HEK293 (cell line): ENCODE results near the gene NPHP1.

Experiments
- CTCF ChIP-seq: fragments of 450-650 bp; formaldehyde crosslinking; IDR thresholded peaks from 2 replicates; pipeline ENCODE4 v1.5.1; 2016; ENCODE audit warnings: missing biosample characterization, missing genetic modification characterization
- PATZ1 ChIP-seq: fragments of 450-650 bp; formaldehyde crosslinking; IDR thresholded peaks from 2 replicates; pipeline ENCODE4 v1.5.1; 2016; ENCODE audit warnings: missing biosample characterization, missing genetic modification characterization
- PBX3 ChIP-seq: sonication (generic); formaldehyde crosslinking; IDR thresholded peaks from 2 replicates; pipeline ENCODE4 v1.8.1; 2022; ENCODE audit warnings: mild to moderate bottlenecking, moderate library complexity, missing genetic modification reagents
- YY1 ChIP-seq: fragments of 450-650 bp; formaldehyde crosslinking; IDR thresholded peaks from 2 replicates; pipeline ENCODE4 v1.5.1; 2018; ENCODE audit warnings: missing biosample characterization, missing genetic modification characterization
- ZBTB10 ChIP-seq: fragments of 450-650 bp; formaldehyde crosslinking; IDR thresholded peaks from 2 replicates; pipeline ENCODE4 v1.5.1; 2016; ENCODE audit warnings: missing biosample characterization, missing genetic modification characterization
- ZNF169 ChIP-seq: fragments of 450-650 bp; formaldehyde crosslinking; IDR thresholded peaks from 2 replicates; pipeline ENCODE4 v1.5.1; 2016; ENCODE audit warnings: missing biosample characterization, missing genetic modification characterization
- ZNF26 ChIP-seq: fragments of 450-650 bp; formaldehyde crosslinking; IDR thresholded peaks from 2 replicates; pipeline ENCODE4 v1.5.1; 2016; ENCODE audit warnings: missing biosample characterization, missing genetic modification characterization
- ZNF280D ChIP-seq: fragments of 450-650 bp; formaldehyde crosslinking; IDR thresholded peaks from 2 replicates; pipeline ENCODE4 v1.5.1; 2016; ENCODE audit warnings: missing biosample characterization, missing genetic modification characterization
- ZNF292 ChIP-seq: fragments of 450-650 bp; formaldehyde crosslinking; IDR thresholded peaks from 2 replicates; pipeline ENCODE4 v1.5.1; 2016; ENCODE audit warnings: low read depth, missing biosample characterization, missing genetic modification characterization, borderline replicate concordance
- ZNF324 ChIP-seq: fragments of 450-650 bp; formaldehyde crosslinking; IDR thresholded peaks from 2 replicates; pipeline ENCODE4 v1.5.1; 2016; ENCODE audit warnings: missing biosample characterization, missing genetic modification characterization
- ZNF530 ChIP-seq: fragments of 450-650 bp; formaldehyde crosslinking; IDR thresholded peaks from 2 replicates; pipeline ENCODE4 v1.5.1; 2016; ENCODE audit warnings: low read depth, missing biosample characterization, missing genetic modification characterization

GRCh38 chr2:110100480-110100879 lies 104.3 kb downstream of the NPHP1 start:
- TF ChIP-seq CTCF (tag by site-specific recombination) (no peak), ZBTB10 (tag by site-specific recombination) (no peak), ZNF292 (tag by site-specific recombination) (no peak), YY1 (no peak), PBX3 (CRISPR knock-in tag) (no peak), ZNF26 (tag by site-specific recombination) (no peak), ZNF530 (tag by site-specific recombination) (no peak), ZNF280D (tag by site-specific recombination) (no peak), PATZ1 (tag by site-specific recombination) (no peak), ZNF324 (tag by site-specific recombination) (no peak), ZNF169 (tag by site-specific recombination) (no peak)
